Measurements from ENCODE around the gene VPS18. TPM values are rescaled to one million over a fixed set of nuclear protein-coding genes. Genes with fewer than 3 reads are reported as not detected.
A peak's percentile ranks its signal among the peaks of the same experiment; 100 is the strongest.

Gene VPS18
- total and polyA plus RNA-seq, 2 donors (not counting 1 experiment from before 2014, with no cell fraction given), result 13.6 to 29.6 TPM

- TF ChIP-seq CTCF (IDR thresholded peaks at IDR 0.05), result no peak
- TF ChIP-seq EZH2 (IDR thresholded peaks at IDR 0.05; ENCODE audit: borderline replicate concordance, insufficient read depth, low read depth, low read length, poor library complexity, severe bottlenecking), result no peak
- peak overlapping the region; percentile 96 for H3K4me2 ChIP-seq (replicated peaks; ENCODE audit: low read depth, low read length, poor library complexity, severe bottlenecking)
- H3K4me3 Mint-ChIP-seq, result peak overlapping the region; percentile 85
- intact Hi-C loops (cut with micrococcal nuclease), result no loop called here
- WGBS (ENCODE audit: insufficient coverage), result 67% methylated on average over 33 of the region's 33 CpGs
- H3K27me3 ChIP-seq (replicated peaks in 1 of 4; ENCODE audit: control extremely low read depth in 1 of 4, control insufficient read depth in 3 of 4, insufficient read depth in 4 of 4, low read length in 3 of 4), result peaks cover 0 to 17% (median 0%) of the 10 kb centered on the region in 4 experiments
- H2AFZ ChIP-seq (ENCODE audit: insufficient read depth, low read depth, low read length, poor library complexity, severe bottlenecking), result peak overlapping the region; percentile 84
- peaks cover 23% of the 10 kb centered on the region for H3K4me1 Mint-ChIP-seq
- no peaks in the 10 kb centered on the region for H3K9me3 Mint-ChIP-seq (ENCODE audit: insufficient read depth)
- H3K9ac ChIP-seq (ENCODE audit: low read length), result peak overlapping the region; percentile 69
- H3K9me3 ChIP-seq (ENCODE audit: control extremely low read depth in 1 of 3, control insufficient read depth in 2 of 3, insufficient read depth in 1 of 3, low read length in 2 of 3), result no peaks in the 10 kb centered on the region
- H3K79me2 ChIP-seq (ENCODE audit: control insufficient read depth, insufficient read depth, low read length), result no peaks in the 10 kb centered on the region
- peaks cover 6 to 11% of the 10 kb centered on the region in 2 donors for H3K4me1 ChIP-seq (ENCODE audit: control insufficient read depth in 2 of 2, insufficient read depth in 2 of 2, low read length in 2 of 2)
- peak overlapping the region in 4 of 5 experiments; percentile 30 to 61 (median 56) for H3K4me3 ChIP-seq (ENCODE audit: control extremely low read depth in 1 of 5, extremely low read depth in 1 of 5, insufficient read depth in 1 of 5, low read depth in 2 of 5, low read length in 4 of 5)
- ATAC-seq (ENCODE audit: low read depth) (no peak), DNase-seq (no peak)
- no peaks in the 10 kb centered on the region for H4K20me1 ChIP-seq (ENCODE audit: control insufficient read depth, insufficient read depth, low read length, poor library complexity, severe bottlenecking)
- ChIA-PET POLR2A (interaction anchor here (0.6 to 0.9 kb wide), 4 partner anchors 116 to 515 kb away, joined by 3 to 4 read pairs (median 4); no protein-coding TSS in a partner anchor), CTCF (interaction anchor here (0.5 to 2.7 kb wide), 7 partner anchors 11 to 473 kb away, joined by 3 to 10 read pairs (median 6); partner anchors contain the start of gene VPS18)
- H3K27me3 Mint-ChIP-seq, result peaks cover 6% of the 10 kb centered on the region
- no peaks in the 10 kb centered on the region for H3K36me3 ChIP-seq (replicated peaks in 1 of 2; ENCODE audit: control extremely low read depth in 1 of 2, control insufficient read depth in 1 of 2, extremely low read depth in 1 of 2, insufficient read depth in 2 of 2, low read length in 1 of 2)
- no peak overlapping the region for H3K27ac ChIP-seq (ENCODE audit: low read length in 2 of 2)
- no peak overlapping the region for H3K27ac Mint-ChIP-seq
These were observed 21.2 kb upstream of the VPS18 start for GRCh38 chr15:40872791-40873693.

All from B cell (primary cell).